ENCODE results near the gene SLC1A6.
A peak's percentile ranks its signal among the peaks of the same experiment; 100 is the strongest.
"Not testable (repeated sequence)": the region's sequence is repeated elsewhere in the genome, so short reads cannot be mapped to it uniquely, and the experiment has no call there.

The SLC1A6 gene

DNA sequence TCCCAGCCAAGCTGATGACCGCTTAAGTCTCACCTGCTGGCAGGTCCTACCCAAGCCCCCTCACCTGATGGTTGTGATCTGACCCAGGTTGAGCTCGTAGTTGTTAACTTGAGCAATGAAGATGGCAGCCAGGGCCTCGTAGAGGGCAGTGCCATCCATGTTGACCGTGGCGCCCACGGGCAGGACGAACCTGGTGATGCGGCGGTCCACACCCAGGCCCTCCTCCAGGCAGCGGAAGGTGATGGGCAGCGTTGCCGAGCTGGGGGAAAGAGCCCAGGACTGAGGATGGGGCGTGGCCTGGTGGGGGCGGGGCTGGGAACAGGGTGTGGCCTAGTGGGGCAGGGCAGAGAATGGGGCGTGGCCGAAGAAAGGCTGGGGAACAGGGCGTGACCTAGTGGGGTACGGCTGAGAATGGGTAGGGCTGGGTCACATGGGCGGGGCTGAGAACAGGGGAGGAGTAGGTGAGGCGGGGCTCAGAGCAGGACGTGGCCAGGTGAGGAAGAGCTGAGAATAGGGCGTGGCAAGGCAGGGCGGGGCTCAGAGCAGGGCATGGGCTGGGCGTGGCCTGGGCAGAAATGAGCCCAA lies 25.5 kb downstream of the SLC1A6 start:
- no peak for DNase-seq

GRCh38 chr19:14952767-14953166 lies 26.9 kb downstream of the SLC1A6 start:
- DNase-seq, result no peak

- DNase-seq, result no peak
Measured at GRCh38 chr19:14950421-14950820, 29.2 kb downstream of the SLC1A6 start.

DNA sequence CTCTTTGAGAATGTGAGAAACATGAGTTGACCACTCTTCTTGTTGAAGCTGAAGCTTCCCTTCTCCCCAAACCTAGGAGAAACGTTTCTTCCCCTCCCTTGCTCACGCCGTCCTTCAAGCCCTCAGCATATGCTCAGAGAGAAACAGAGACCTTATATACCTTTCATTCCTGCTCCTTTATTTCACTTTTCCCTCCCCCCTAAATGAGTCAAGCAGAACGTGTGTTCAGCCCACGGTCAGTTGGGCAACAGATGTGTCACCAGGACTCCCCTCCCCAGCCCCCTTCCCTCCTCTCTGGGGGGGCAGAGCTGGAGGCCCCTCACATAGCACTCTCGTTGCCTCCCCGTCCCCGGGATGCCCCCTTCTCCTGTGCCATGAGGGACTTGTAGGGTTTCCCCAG lies 29.8 kb downstream of the SLC1A6 start:
- DNase-seq, result no peak

DNA sequence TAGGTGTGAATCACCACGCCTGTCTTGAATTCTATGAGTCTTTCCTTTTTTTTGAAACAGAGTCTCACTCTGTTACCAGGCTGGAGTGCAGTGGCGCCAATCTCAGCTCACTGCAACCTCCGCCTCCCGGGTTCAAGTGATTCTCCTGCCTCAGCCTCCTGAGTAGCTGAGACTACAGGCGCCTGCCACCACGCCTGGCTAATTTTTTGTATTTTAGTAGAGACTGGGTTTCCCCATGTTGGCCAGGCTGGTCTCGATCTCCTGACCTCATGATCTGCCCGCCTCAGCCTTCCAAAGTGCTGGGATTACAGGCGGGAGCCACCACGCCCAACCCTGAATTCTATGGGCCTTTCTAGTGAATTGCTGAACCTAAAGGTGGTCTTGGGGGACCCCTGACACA lies 30.3 kb downstream of the SLC1A6 start:
- DNase-seq, result not testable (repeated sequence)

- DNase-seq, result no peak
Measured at GRCh38 chr19:14944456-14944855, 35.2 kb downstream of the SLC1A6 start.

- peak; percentile 79 to 83 for DNase-seq
Measured at GRCh38 chr19:14943601-14944000, 36.1 kb downstream of the SLC1A6 start.

DNA sequence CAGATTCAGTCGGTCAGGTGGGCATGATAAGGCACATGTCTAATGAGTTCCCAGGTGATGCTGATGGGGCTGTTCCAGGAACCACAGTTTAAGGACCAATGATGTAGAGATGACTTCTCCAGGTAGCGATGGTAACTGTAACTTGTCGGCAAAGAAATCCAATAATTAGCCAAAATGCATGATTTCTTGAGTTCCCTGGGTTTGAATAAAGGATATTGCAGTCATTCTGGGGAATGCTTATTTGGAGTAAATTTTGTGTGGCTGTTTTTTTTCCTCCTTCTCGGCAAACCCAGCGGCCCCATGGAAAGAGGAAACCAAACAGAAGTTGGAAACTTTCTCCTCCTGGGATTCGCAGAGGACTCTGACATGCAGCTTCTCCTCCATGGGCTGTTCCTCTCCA lies 38.5 kb downstream of the SLC1A6 start, which contains the start of gene OR7C2:
TSS of gene OR7C2 (plus strand) at position 301 of the 400 bp plus-strand sequence. CDS start at position 301, 0 bp downstream.
- no peak for DNase-seq

DNA sequence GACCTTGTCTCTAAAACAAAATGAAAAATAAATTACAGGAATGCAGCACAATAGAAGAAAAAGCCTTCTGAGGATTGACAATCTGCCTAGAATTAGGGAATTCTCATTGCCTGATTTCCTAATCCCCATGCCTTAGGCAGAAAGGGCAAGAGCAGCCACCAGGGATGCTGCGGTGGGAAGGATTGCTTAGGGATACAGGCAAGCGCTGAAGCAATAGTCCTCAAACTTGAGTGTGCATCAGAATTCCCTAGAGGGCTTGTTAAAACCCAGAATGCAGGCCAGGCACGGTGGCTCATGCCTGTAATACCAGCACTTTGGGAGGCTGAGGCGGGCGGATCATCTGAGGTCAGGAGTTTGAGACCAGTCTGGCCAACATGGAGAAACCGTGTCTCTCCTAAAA lies 39.4 kb downstream of the SLC1A6 start:
- no peak for DNase-seq

DNA sequence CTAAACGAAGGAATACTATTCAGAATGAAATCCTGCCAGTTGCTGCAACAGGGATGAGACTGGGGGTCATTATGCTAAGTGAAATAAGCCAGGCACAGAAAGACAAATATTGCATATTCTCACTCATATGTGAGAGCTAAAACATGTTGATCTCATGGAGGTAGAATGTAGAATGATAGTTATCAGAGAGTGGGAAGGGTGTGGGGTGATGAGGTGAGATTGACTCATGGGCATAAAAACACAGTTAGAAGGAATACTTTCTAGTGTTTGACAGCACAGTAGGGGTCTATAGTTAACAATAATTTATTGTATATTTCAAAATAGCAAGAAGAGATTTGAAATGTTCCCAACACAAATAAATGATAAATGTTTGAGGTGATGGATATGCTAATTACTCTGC lies 46.2 kb downstream of the SLC1A6 start:
- no peak for DNase-seq

- DNase-seq, result no peak
Measured at GRCh38 chr19:14916848-14917247, 62.8 kb downstream of the SLC1A6 start.

DNA sequence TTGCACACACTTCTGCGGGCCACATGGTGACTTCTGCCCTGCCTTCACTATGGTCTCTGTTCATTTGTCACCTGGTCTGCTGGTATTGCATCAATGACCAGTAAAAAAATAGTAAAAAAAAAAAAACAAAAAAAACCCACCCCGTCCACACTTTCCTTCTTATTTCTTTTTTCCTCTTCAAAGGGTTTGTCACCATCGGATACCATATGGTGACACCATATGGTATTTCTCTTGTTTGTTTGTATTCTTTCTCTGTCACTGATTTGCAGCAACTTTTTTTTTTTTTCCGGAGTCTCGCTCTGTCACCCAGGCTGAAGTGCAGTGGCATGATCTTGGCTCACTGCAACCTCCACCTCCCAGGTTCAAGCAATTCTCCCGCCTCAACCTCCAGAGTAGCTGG lies 64.5 kb downstream of the SLC1A6 start:
- DNase-seq, result no peak

DNA sequence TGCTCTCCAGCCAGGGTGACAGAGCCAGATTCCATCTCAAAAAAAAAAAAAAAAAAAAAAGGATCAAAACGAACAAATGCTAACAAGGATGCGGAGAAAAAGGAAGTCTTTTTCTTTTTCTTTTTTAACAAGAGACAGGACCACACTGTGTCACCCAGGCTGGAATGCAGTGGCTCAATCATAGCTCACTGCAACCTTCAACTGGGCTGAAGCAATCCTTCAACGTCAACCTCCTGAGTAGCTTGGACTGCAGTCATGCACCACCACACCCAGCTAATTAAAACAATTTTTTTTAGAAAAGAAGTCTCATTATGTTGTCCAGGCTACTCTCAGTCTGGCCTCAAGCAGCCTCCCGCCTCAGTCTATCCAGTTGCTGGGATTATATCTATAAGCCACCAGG lies 73.0 kb downstream of the SLC1A6 start:
- DNase-seq, result no peak

DNA sequence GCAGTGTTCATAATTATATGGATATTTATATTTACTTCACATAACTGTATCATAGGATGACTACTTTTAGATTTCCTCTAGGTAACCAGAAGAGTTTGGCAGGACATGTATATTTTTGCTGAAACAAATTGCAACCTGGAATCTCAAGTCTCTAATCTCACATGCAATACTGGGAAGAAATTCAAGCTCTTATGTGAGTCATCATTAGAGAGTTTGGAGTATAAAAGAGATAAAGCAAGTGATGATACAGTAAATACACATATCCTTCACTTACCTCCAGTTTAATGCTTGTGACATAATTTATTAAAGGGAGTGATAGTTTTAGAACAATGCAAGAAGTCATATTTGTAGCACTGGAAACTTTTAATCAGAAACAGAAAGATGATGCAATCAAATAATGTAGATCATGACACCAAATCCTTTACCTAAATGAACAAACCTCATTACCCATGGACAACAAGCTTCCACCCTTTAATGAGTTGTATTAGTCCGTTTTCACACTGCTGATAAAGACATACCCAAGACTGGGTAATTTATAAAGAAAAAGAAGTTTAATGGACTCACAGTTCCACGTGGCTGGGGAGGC lies 77.9 kb downstream of the SLC1A6 start:
- no peak for DNase-seq
